Kidney (tissue), 14 donors: ENCODE measurements around the gene TNIP2. TPM values are rescaled to one million over a fixed set of nuclear protein-coding genes. Genes with fewer than 3 reads are reported as not detected.

ENCODE experiments used
- DNase-seq, 5 donors: peaks; one replicate each; pipeline ENCODE4 v3.0.0-alpha.2; 2013 to 2020
- FAIRE-seq: peaks from 2 replicates; lab custom pipeline; 2012; peaks lifted over from hg19 to GRCh38; lab: Jason Lieb, UNC
- H3K27ac ChIP-seq, 2 donors: one replicate each; pipeline ENCODE4 v1.7.0; 2013; ENCODE audit warnings: low read depth in 2 of 2, low read length in 2 of 2, inconsistent platforms in 1 of 2
- H3K27me3 ChIP-seq: one replicate; pipeline ENCODE4 v1.7.1; 2013; ENCODE audit warnings: low read length, inconsistent platforms; ENCODE audit not compliant: control insufficient read depth, insufficient read depth
- H3K36me3 ChIP-seq, 3 donors: one replicate each; pipeline versions ENCODE4 v1.7.0 to v1.7.1; 2013; ENCODE audit warnings: low read length in 3 of 3, control low read depth in 1 of 3, inconsistent platforms in 1 of 3; ENCODE audit not compliant: insufficient read depth in 3 of 3, control insufficient read depth in 2 of 3
- H3K4me1 ChIP-seq, 3 donors: one replicate each; pipeline versions ENCODE4 v1.7.0 to v1.7.1; 2013; ENCODE audit warnings: low read length in 3 of 3, inconsistent platforms in 1 of 3, low read depth in 1 of 3; ENCODE audit not compliant: control insufficient read depth in 2 of 3, insufficient read depth in 2 of 3
- H3K4me3 ChIP-seq, 3 donors: one replicate each; pipeline versions ENCODE4 v1.7.0 to v1.8.1; 2013; ENCODE audit warnings: low read length in 3 of 3, control low read depth in 1 of 3, inconsistent platforms in 1 of 3
- H3K9ac ChIP-seq, 3 donors: one replicate each; pipeline versions ENCODE4 v1.7.0 to v1.7.1; 2013; ENCODE audit warnings: low read length in 3 of 3, control low read depth in 1 of 3, inconsistent platforms in 1 of 3
- H3K9me3 ChIP-seq, 3 donors: one replicate each; pipeline versions ENCODE4 v1.7.0 to v1.7.1; 2013; ENCODE audit warnings: low read length in 3 of 3, control low read depth in 1 of 3, inconsistent platforms in 1 of 3; ENCODE audit not compliant: control insufficient read depth in 2 of 3, insufficient read depth in 1 of 3
- CTCF ChIP-seq: IDR thresholded peaks from 3 replicates; pipeline ENCODE4 v1.5.1; 2012; ENCODE audit warnings: mild to moderate bottlenecking, moderate library complexity, borderline replicate concordance; ENCODE audit not compliant: insufficient read depth; ENCODE audit errors: extremely low read depth
- intact Hi-C: fragments of 100-400 bp; cut with DNase I; formaldehyde crosslinking; loops from one replicate; pipeline ENCODE4 v1.11.1; 2022
- polyA plus RNA-seq: library from polyadenylated mRNA; stranded (reverse); fragments of 350-450 nt; fragmentation: Illumina TruSeq; extraction: RNeasy Lipid Tissue Mini Kit (QIAGEN cat#74804); gene quantifications from one replicate; pipeline ENCODE4 v1.2.3, GENCODE V29; 2014; ENCODE audit warnings: low read depth, low replicate concordance; ENCODE audit not compliant: insufficient read depth
- total RNA-seq: library from RNA; stranded (reverse); fragmentation: NEBNext Ultra II Directional; extraction: Animal tissue kit (Norgen Biotek cat#: 25700); gene quantifications from one replicate; pipeline ENCODE4 v1.2.1, GENCODE V29; 2021
- donor health status: control.
- donor health status: control.
- donor health status: control.
- donor health status: control.
- donor health status: control.
- donor health status: DM: yes; HTN: yes; CAD: no.
- donor health status: Normal renal cell carcinoma (clear cell type).

Gene TNIP2
- total and polyA plus RNA-seq, 2 donors from 2014 or later, result 43.1 to 44.4 TPM

- intact Hi-C loops, result no loop called here
- peak overlapping the region; percentile 82 to 84 for H3K27ac ChIP-seq
- no peak for FAIRE-seq
Measured at GRCh38 chr4:2714061-2714770, 41.9 kb downstream of the TNIP2 start.

GRCh38 chr4:2713337-2713736 lies 42.8 kb downstream of the TNIP2 start:
- Histone ChIP-seq H3K4me1 (peaks cover 0 to 8% (median 0%) of the 10 kb centered on the region in 3 donors), H3K27me3 (no peaks in the 10 kb centered on the region), H3K4me3 (no peak overlapping the region), H3K9me3 (no peaks in the 10 kb centered on the region), H3K9ac (peak overlapping the region in 1 of 3 donors; percentile 46), H3K27ac (peak overlapping the region; percentile 71 to 74), H3K36me3 (peaks cover 0 to 17% (median 2%) of the 10 kb centered on the region in 3 donors)
- DNase-seq (no peak), FAIRE-seq (no peak)
- no peak for TF ChIP-seq CTCF
- intact Hi-C loops, result no loop called here

More at GRCh38 chr4:2714061-2714770, 41.9 kb downstream of the TNIP2 start:
- DNase-seq, result peak in 2 of 5 donors; percentile 3 to 42
- no peaks in the 10 kb centered on the region for H3K9me3 ChIP-seq
- TF ChIP-seq CTCF, result no peak
- H3K9ac ChIP-seq, result peak overlapping the region in 1 of 3 donors; percentile 31
- peaks cover 0 to 8% (median 0%) of the 10 kb centered on the region in 3 donors for H3K4me1 ChIP-seq
- peaks cover 0 to 17% (median 2%) of the 10 kb centered on the region in 3 donors for H3K36me3 ChIP-seq
- H3K4me3 ChIP-seq, result no peak overlapping the region
- H3K27me3 ChIP-seq, result no peaks in the 10 kb centered on the region

- no peak for TF ChIP-seq CTCF
- Histone ChIP-seq H3K4me3 (no peak overlapping the region), H3K9me3 (no peaks in the 10 kb centered on the region), H3K27ac (no peak overlapping the region), H3K27me3 (no peaks in the 10 kb centered on the region), H3K4me1 (peaks cover 0 to 8% (median 0%) of the 10 kb centered on the region in 3 donors), H3K36me3 (peaks cover 0 to 22% (median 2%) of the 10 kb centered on the region in 3 donors), H3K9ac (no peak overlapping the region)
- DNase-seq (no peak), FAIRE-seq (no peak)
- intact Hi-C loops, result no loop called here
Measured at GRCh38 chr4:2712261-2712842, 43.8 kb downstream of the TNIP2 start.
